GM12874 (cell line): ENCODE data around the gene STH.
A peak's percentile ranks its signal among the peaks of the same experiment; 100 is the strongest.

Experiments used
- CTCF ChIP-seq: IDR thresholded peaks from 2 replicates; pipeline ENCODE4 v1.5.1; 2011; ENCODE audit warnings: low read depth, mild to moderate bottlenecking, control low read depth, low read length, moderate library complexity; ENCODE audit not compliant: insufficient read depth

The STH gene

DNA sequence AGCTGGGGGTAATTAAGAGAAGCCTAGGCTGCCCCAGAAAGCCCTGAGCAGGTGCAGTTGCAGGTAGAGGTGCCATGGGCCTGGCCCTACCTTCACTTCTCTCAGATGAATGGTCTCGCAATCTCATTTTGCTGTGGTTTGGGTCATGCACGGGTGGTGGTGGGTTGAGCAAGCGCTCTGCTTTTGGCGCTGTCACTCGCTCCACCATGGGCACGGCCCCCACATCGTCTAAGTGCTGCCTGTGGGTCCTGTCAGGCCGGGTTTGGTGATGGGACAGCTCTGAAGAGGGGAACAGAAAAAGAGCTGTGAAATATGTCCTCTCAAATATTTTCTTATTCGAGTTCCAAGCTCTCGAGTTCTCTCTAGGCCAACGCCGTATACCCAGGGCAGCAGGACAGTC, 39.9 kb downstream of the STH start:
- TF ChIP-seq CTCF, result no peak

DNA sequence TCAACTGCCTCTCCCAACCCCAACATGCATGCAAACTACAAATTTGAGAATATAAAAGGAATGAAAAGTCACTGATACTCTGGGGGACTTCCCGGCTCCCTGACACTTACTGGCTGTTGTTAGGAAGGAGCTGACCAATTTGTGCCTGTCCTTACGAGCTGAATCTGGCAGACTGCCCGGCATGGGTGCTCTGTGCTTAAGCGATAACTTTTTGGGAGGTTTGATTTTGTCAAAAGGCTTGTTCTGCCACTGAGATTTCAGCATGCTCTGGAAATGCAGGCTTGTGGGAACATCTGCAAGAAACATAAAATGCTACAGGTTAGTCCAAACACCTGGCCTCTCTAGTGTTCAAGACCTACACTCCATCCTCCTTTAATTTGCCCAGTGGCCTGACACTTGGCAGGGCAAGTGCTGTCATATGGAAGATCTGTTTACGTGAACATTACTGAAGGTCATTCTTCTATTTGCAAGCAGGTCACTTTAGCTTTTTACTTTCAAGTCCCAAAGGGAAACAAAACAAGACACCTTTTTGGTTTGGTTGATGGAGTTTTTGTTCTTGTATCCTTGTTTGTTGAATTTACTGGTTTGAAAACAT, 40.6 kb downstream of the STH start:
- no peak for TF ChIP-seq CTCF

- TF ChIP-seq CTCF, result no peak
Observed at GRCh38 chr17:46042246-46042645, 43.2 kb downstream of the STH start.

GRCh38 chr17:46042925-46043324, 43.9 kb downstream of the STH start:
- no peak for TF ChIP-seq CTCF

- no peak for TF ChIP-seq CTCF
Observed at GRCh38 chr17:46043606-46044005, 44.6 kb downstream of the STH start.

DNA sequence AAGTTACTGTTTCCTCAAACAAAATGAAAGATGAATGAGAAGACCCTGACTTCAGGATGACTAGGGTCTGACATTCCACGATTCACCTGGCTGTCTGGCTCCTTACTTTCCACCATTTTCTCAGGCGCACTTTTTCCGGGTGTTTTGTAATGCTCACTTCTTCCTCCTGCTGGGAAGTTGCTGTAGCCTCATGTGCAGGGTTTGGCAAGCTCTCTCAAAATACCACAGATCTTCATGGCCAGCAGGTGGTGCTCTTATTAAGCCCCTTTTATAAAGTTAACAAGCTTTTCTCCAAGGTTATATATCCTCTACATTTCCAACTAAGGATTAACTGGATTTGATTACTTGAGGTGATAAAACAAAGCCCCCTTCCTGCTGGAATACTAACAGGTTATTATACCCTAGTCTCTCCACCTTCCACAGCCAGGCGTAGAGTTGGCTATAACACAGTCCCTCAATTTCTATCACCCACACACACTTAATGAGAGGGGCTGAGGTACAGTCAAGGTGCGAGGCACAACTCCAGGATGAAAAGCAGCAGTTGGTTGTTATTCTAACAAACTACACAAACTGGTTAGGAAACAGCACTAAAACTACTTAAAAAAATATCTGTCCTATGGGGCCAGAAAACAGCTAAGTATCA, 45.4 kb downstream of the STH start:
- TF ChIP-seq CTCF, result peak; percentile 66

DNA sequence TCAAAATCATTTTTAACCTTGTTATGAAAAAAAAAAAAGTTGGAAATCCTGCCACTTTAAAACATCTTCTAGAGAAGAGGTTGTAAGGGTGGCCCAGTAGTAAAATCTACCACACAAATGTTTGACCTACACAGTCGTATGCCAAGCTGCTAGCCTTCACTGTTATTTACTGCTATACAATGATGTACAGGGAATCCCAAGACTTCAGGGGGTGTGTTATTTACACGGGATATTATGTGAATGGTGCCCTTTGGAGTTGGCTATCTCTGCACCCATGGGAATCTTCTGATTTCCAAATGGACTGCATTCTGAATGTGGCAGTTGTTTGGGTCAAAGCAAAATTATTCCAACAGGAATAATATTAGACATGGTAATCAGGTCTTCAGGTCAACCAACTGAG, 45.9 kb downstream of the STH start:
- no peak for TF ChIP-seq CTCF
